Stimulated activated CD4-positive, alpha-beta T cell treated with anti-CD3 and anti-CD28 coated beads, TNF-alpha, amount 100 ng/mL, for 4 hours (primary cell): ENCODE data around the gene SHFL.

ENCODE experiments used
- DNase-seq, 3 experiments: peaks; one replicate each; pipeline ENCODE4 v3.0.0-alpha.2; 2020; ENCODE audit warnings: low read depth in 3 of 3

SHFL gene

DNA sequence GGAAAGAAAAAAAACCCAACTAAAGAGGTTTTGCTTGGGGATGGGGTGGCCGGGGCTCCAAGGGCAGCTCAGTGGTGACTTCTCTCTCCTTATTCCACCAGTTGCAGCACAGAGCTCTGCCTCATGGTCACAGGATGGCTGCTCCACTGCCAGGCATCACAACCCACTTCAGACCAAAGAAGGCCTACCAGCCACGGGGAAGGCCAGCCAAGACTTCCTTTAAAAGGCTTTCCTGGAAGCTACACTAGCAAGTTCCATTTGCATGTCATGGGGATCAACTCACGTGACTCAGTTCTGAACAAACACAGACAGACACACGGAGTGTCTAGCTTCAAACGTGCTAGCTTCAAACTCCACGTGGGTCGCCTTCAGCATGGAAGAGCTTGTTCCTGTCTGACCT, 46.8 kb downstream of the SHFL start:
- DNase-seq = no peak

DNA sequence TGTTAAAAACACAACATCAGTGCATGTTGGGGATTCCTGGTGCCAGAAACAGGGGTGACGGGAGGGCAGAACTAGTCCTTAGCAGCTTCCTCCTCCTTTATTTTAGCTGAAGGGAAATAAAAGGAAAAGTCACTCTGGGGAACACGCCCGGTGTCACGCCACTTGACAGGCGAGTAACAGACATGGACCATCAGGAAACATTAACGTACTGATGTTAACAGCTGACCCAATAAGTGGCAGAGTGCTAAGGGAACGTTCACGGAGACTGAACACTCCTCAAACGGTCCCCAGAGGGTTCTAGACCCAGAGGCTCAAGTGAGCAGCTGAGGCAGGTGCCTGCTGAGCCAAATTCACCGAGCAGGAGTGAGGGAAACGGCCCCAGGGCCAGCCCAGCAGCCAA, 47.5 kb downstream of the SHFL start:
- no peak for DNase-seq

DNA sequence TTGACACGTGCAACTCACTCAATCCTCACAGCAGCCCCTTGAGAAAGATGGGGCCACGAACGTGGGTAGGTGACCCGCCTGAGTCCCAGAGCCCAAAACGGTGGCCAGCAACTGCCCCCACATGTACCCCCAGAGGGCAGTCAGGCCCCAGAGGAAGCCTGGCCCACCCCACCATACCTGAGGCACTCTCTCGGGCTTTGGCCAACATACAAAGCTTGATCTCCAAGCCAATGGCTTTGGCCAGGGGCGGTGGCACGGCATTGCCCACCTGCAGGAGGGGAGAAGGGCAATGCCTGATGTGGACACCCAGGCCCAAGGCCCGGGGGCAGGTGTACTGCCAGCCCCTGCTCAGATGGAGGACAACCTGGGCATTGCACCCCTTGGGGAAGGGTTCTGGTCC, 47.9 kb downstream of the SHFL start:
- no peak for DNase-seq

DNA sequence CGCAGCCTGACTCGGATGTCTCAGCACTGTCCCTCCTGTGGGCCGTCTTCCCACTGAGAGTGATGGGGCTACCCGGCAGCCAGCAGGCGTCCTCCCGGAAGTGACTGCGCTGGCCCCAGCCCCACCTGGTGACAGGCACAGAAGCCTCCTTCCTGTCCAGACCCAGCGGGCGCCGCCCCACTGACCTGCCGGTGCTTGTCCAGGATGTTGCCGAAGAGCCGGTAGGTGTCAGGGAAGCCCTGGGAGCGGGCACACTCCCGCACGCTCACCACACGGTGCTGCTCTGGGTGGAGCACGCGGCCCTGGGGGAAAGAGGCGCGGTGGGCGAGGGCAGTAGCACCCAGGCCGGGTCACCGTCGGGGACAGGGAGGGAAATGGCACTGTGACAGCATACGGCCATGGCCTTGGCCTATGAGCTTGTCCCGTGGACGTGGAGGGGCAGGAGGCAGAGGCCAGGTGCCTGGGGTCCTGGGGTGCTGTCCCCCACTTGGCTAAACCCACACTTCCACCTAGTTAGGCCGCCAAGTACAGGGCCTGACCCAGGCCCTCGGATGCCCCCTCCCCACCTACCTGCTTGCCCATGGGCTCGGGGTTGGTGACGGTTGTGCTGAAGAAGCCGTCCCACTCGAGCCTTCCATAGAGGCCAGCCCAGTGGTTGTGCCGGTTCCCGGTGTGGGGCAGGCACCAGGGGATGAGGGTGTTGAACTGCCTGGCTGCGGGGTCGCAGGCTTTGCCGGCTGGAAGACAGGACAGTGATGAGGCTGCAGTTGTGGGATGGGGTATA, 49.6 kb downstream of the SHFL start:
- no peak for DNase-seq

DNA sequence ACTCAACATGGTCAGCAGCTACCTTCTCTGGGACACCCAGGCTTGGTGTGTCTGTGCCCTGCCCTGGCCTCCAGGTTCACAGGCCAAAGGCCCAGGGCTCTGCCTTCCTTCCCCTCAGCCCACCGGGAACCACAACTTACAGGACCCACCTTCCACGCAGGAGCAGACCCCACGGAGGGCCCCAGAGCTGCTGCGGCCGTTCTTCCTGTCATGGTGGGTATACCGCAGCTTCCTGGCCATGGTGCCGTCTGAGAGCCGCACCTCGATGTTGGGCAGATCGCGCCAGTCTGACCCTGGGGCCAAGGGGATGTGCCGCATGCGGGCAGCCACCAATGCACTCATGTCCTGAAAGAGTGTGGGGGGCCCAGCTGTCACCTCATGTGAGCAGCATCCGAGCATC, 50.8 kb downstream of the SHFL start:
- DNase-seq = no peak

DNA sequence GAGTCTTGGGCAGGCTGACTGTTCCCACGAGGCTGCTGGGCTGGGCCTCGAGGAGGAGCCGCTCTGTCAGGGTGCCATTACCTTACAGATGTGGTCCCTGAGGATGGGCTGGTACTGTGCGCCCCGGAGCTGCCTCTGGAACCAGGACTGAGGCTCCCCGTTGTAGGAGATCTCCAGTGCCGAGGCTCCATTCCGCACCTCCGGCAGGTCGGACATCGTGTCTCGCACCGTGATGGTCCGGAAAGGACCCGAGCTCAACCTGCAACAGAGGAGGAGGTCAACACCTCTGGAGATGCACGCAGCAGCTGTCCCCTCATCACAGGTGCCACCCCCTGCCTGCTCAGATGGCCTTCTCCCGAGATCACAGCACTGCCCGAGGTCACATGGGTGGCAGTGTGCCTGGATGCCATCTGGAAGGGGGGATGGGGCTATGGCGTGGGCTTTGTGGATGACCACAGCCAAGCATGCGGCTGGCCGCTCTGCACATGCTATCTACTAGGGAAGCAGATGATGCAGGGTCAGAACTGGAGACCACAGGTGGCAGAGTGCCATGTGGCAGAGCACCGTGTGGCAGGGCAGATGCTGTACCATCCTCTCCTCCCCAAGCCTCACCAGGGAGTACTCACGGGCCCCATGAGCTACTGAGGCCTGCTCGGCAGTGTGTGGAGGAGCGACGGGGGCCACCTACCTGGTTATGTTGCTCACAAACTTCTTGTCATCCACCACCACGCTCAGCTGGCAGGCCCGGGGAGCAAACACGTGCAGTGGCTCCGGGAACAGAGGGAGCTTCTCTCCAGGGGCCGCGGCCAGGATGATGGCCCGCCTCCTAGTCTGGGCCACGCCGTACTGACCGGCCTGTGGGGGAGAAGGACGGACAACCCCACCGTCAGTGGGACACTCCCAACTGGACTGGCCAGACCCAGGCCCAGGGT, 51.9 kb downstream of the SHFL start:
- no peak for DNase-seq

DNA sequence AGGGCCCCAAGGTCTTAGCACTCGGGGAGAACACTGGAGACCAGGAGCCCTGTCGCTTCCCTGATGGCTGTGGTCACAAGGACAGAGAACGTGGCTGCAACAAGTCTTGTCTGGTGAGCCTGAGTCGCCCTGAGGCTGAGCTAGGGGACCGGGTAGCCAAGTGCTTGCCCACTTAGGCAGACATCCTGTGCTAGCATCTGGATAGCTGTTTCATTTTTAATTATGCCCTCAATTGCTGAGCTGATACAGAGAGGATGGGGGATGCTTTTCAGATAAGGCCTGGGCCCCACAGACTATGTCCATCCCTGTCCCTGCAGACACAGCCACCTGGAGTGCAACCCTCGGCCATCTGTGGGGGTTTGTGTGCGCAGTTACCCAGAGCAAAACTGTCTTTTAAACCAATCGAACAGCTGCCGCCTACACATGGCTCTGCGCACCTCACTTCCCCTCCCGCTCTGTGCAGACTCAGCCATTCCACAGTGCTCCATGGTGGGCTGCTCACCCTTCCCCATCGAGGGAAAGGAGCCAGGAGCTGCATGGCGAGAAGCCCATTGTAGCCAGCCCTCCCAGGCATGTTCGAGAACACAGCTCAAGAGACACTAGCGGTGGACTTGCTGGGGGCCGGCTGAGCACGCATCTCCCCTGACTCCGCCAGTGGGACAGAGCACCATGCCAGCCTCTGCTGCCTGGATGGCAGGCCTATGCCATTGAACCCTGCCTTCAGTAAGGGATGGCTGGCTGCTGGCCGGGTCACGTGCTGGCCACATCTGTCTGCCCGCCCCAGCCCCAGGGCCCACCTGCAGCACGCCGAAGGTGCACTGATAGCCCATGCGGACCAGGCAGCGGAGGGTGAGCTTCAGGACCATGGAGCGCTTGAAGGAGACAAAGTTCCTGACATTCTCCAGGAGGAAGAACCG, 53.0 kb downstream of the SHFL start:
- no peak for DNase-seq

DNA sequence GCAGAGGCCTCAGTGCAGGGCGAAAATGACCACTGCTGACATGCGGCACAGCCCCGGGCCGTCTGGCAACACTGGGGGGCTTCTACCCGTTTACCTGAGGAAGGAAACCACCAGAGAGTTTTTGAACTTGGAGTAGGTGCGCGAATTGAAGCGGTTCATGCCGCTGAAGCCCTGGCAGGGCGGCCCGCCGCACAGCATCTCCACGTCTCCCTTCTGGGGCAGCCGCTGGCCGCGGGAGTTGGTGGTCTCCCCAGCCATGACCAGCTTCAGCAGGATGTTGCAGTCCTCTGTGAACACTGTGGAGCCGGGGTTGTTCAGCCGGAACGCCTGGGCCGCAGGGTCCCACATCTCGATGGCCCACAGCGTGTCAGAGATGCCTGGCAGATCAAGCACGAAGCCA, 53.8 kb downstream of the SHFL start:
- DNase-seq = no peak

DNA sequence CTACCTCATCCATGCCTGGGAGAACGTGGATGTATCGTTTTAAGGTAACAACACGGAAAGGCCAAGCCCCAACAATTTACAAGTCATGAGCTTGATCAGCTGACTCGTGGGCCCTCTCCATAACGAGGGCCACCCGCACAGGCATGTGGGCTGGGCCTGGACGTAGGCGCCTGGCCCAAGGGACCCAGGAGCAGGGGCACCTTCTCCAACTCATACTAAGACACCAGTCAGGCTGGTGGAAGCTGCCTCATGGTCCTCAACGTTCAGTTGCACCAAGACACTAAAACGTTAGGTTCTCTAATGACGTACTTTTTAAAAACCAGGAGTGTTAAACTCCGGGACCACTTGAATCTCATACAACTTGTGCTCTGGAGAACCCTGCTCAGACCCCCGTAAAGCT, 55.4 kb downstream of the SHFL start:
- DNase-seq = no peak

DNA sequence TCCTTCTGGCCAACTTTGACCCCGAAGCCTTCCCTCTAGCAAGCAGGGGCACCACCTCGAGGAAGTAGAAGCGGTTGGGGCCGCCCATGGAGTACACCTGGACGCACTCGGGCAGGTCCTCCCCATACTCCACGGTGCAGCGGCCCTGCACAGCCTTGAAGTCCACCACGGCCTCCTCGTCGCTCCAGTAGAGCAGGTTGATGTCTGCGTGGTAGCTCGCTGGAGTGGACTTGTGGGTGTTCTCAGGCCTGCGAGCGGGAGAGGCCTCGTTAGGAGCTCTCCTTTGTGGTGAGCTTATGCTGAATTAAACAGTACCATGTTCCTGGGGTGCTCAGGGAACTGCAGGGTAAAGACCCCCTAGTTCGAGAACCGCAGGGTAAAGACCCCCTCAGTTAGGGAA, 55.9 kb downstream of the SHFL start:
- no peak for DNase-seq
